ENCODE data around the gene SUPT20HL1. TPM values are rescaled to one million over a fixed set of nuclear protein-coding genes. Genes with fewer than 3 reads are reported as not detected.
A peak's percentile ranks its signal among the peaks of the same experiment; 100 is the strongest.
"Not testable (repeated sequence)": the region's sequence is repeated elsewhere in the genome, so short reads cannot be mapped to it uniquely, and the experiment has no call there.

The SUPT20HL1 gene
- polyA plus RNA-seq, 1 donor: 0.10 TPM

- WGBS (ENCODE audit: insufficient coverage, low lambda C conversion rate): no CpG with 5 or more reads among the region's 41 CpGs
- not testable (repeated sequence) for H3K27ac ChIP-seq (ENCODE audit: low read length); H3K36me3 ChIP-seq (ENCODE audit: control insufficient read depth, insufficient read depth, low read length); H3K9me3 ChIP-seq (ENCODE audit: control insufficient read depth, low read depth, low read length); H3K4me1 ChIP-seq (ENCODE audit: control insufficient read depth, insufficient read depth, low read length); H3K27me3 ChIP-seq (ENCODE audit: control insufficient read depth, insufficient read depth, low read length); H3K4me3 ChIP-seq (ENCODE audit: low read length); DNase-seq
Observed at GRCh38 chrX:24362089-24362745, 1.8 kb downstream of the SUPT20HL1 start.

- WGBS (ENCODE audit: insufficient coverage, low lambda C conversion rate): no CpG with 5 or more reads among the region's 16 CpGs
- not testable (repeated sequence) for H3K27ac ChIP-seq (ENCODE audit: low read length); H3K9me3 ChIP-seq (ENCODE audit: control insufficient read depth, low read depth, low read length); H3K4me1 ChIP-seq (ENCODE audit: control insufficient read depth, insufficient read depth, low read length); H3K27me3 ChIP-seq (ENCODE audit: control insufficient read depth, insufficient read depth, low read length); H3K36me3 ChIP-seq (ENCODE audit: control insufficient read depth, insufficient read depth, low read length); H3K4me3 ChIP-seq (ENCODE audit: low read length); DNase-seq
Observed at GRCh38 chrX:24363432-24364181, 3.2 kb downstream of the SUPT20HL1 start.

- Histone ChIP-seq H3K9me3 (ENCODE audit: control insufficient read depth, low read depth, low read length) (no peaks in the 10 kb centered on the region), H3K27ac (ENCODE audit: low read length) (no peak overlapping the region), H3K4me1 (ENCODE audit: control insufficient read depth, insufficient read depth, low read length) (no peaks in the 10 kb centered on the region), H3K36me3 (ENCODE audit: control insufficient read depth, insufficient read depth, low read length) (no peaks in the 10 kb centered on the region), H3K27me3 (ENCODE audit: control insufficient read depth, insufficient read depth, low read length) (no peaks in the 10 kb centered on the region), H3K4me3 (ENCODE audit: low read length) (no peak overlapping the region)
- DNase-seq: no peak
- WGBS (ENCODE audit: insufficient coverage, low lambda C conversion rate): no CpG with 5 or more reads among the region's 5 CpGs
Observed at GRCh38 chrX:24364326-24364725, 3.9 kb downstream of the SUPT20HL1 start.

- 100% methylated on average over 1 of the region's 14 CpGs for WGBS (ENCODE audit: insufficient coverage, low lambda C conversion rate)
- no peak for DNase-seq
- no peaks in the 10 kb centered on the region for H3K9me3 ChIP-seq (ENCODE audit: control insufficient read depth, low read depth, low read length)
- no peak overlapping the region for H3K27ac ChIP-seq (ENCODE audit: low read length)
- no peak overlapping the region for H3K4me3 ChIP-seq (ENCODE audit: low read length)
- no peaks in the 10 kb centered on the region for H3K27me3 ChIP-seq (ENCODE audit: control insufficient read depth, insufficient read depth, low read length)
- H3K36me3 ChIP-seq (ENCODE audit: control insufficient read depth, insufficient read depth, low read length): no peaks in the 10 kb centered on the region
- no peaks in the 10 kb centered on the region for H3K4me1 ChIP-seq (ENCODE audit: control insufficient read depth, insufficient read depth, low read length)
Observed at GRCh38 chrX:24364851-24365538, 4.6 kb downstream of the SUPT20HL1 start.

- H3K36me3 ChIP-seq (ENCODE audit: control insufficient read depth, insufficient read depth, low read length); H3K4me3 ChIP-seq (ENCODE audit: low read length); H3K27ac ChIP-seq (ENCODE audit: low read length); H3K27me3 ChIP-seq (ENCODE audit: control insufficient read depth, insufficient read depth, low read length); H3K9me3 ChIP-seq (ENCODE audit: control insufficient read depth, low read depth, low read length); H3K4me1 ChIP-seq (ENCODE audit: control insufficient read depth, insufficient read depth, low read length); DNase-seq: not testable (repeated sequence)
- no CpG with 5 or more reads among the region's 4 CpGs for WGBS (ENCODE audit: insufficient coverage, low lambda C conversion rate)
Observed at GRCh38 chrX:24366762-24367400, 6.4 kb downstream of the SUPT20HL1 start.

GRCh38 chrX:24369816-24370215 is 9.4 kb downstream of the SUPT20HL1 start:
- Histone ChIP-seq H3K27ac (ENCODE audit: low read length) (no peak overlapping the region), H3K4me3 (ENCODE audit: low read length) (no peak overlapping the region), H3K9me3 (ENCODE audit: control insufficient read depth, low read depth, low read length) (no peaks in the 10 kb centered on the region), H3K4me1 (ENCODE audit: control insufficient read depth, insufficient read depth, low read length) (no peaks in the 10 kb centered on the region), H3K36me3 (ENCODE audit: control insufficient read depth, insufficient read depth, low read length) (no peaks in the 10 kb centered on the region), H3K27me3 (ENCODE audit: control insufficient read depth, insufficient read depth, low read length) (no peaks in the 10 kb centered on the region)
- no CpG with 5 or more reads among the region's 1 CpG for WGBS (ENCODE audit: insufficient coverage, low lambda C conversion rate)
- DNase-seq: no peak

- WGBS (ENCODE audit: insufficient coverage, low lambda C conversion rate): no CpG with 5 or more reads among the region's 14 CpGs
- Histone ChIP-seq H3K9me3 (ENCODE audit: control insufficient read depth, low read depth, low read length) (no peaks in the 10 kb centered on the region), H3K27ac (ENCODE audit: low read length) (no peak overlapping the region), H3K27me3 (ENCODE audit: control insufficient read depth, insufficient read depth, low read length) (no peaks in the 10 kb centered on the region), H3K36me3 (ENCODE audit: control insufficient read depth, insufficient read depth, low read length) (no peaks in the 10 kb centered on the region), H3K4me1 (ENCODE audit: control insufficient read depth, insufficient read depth, low read length) (no peaks in the 10 kb centered on the region), H3K4me3 (ENCODE audit: low read length) (no peak overlapping the region)
- DNase-seq: peak; percentile 33 to 46
Observed at GRCh38 chrX:24371391-24371972, 11.0 kb downstream of the SUPT20HL1 start.

- no CpG with 5 or more reads among the region's 29 CpGs for WGBS (ENCODE audit: insufficient coverage, low lambda C conversion rate)
- H3K9me3 ChIP-seq (ENCODE audit: control insufficient read depth, low read depth, low read length): no peaks in the 10 kb centered on the region
- no peaks in the 10 kb centered on the region for H3K27me3 ChIP-seq (ENCODE audit: control insufficient read depth, insufficient read depth, low read length)
- DNase-seq: no peak
- no peaks in the 10 kb centered on the region for H3K4me1 ChIP-seq (ENCODE audit: control insufficient read depth, insufficient read depth, low read length)
- H3K27ac ChIP-seq (ENCODE audit: low read length): no peak overlapping the region
- H3K4me3 ChIP-seq (ENCODE audit: low read length): no peak overlapping the region
- no peaks in the 10 kb centered on the region for H3K36me3 ChIP-seq (ENCODE audit: control insufficient read depth, insufficient read depth, low read length)
Observed at GRCh38 chrX:24372021-24372763, 11.8 kb downstream of the SUPT20HL1 start.

GRCh38 chrX:24375600-24376131 is 15.2 kb downstream of the SUPT20HL1 start:
- H3K4me3 ChIP-seq (ENCODE audit: low read length): no peak overlapping the region
- no peaks in the 10 kb centered on the region for H3K4me1 ChIP-seq (ENCODE audit: control insufficient read depth, insufficient read depth, low read length)
- H3K9me3 ChIP-seq (ENCODE audit: control insufficient read depth, low read depth, low read length): no peaks in the 10 kb centered on the region
- no peak for DNase-seq
- H3K36me3 ChIP-seq (ENCODE audit: control insufficient read depth, insufficient read depth, low read length): no peaks in the 10 kb centered on the region
- no CpG with 5 or more reads among the region's 12 CpGs for WGBS (ENCODE audit: insufficient coverage, low lambda C conversion rate)
- no peaks in the 10 kb centered on the region for H3K27me3 ChIP-seq (ENCODE audit: control insufficient read depth, insufficient read depth, low read length)
- H3K27ac ChIP-seq (ENCODE audit: low read length): no peak overlapping the region

Measured in large intestine (tissue), 3 donors.